Measurements from ENCODE around the gene CYP4F8.
A peak's percentile ranks its signal among the peaks of the same experiment; 100 is the strongest.
"Not testable (repeated sequence)": the region's sequence is repeated elsewhere in the genome, so short reads cannot be mapped to it uniquely, and the experiment has no call there.

The CYP4F8 gene, protein sequence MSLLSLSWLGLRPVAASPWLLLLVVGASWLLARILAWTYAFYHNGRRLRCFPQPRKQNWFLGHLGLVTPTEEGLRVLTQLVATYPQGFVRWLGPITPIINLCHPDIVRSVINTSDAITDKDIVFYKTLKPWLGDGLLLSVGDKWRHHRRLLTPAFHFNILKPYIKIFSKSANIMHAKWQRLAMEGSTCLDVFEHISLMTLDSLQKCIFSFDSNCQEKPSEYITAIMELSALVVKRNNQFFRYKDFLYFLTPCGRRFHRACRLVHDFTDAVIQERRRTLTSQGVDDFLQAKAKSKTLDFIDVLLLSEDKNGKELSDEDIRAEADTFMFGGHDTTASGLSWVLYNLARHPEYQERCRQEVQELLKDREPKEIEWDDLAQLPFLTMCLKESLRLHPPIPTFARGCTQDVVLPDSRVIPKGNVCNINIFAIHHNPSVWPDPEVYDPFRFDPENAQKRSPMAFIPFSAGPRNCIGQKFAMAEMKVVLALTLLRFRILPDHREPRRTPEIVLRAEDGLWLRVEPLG

DNA sequence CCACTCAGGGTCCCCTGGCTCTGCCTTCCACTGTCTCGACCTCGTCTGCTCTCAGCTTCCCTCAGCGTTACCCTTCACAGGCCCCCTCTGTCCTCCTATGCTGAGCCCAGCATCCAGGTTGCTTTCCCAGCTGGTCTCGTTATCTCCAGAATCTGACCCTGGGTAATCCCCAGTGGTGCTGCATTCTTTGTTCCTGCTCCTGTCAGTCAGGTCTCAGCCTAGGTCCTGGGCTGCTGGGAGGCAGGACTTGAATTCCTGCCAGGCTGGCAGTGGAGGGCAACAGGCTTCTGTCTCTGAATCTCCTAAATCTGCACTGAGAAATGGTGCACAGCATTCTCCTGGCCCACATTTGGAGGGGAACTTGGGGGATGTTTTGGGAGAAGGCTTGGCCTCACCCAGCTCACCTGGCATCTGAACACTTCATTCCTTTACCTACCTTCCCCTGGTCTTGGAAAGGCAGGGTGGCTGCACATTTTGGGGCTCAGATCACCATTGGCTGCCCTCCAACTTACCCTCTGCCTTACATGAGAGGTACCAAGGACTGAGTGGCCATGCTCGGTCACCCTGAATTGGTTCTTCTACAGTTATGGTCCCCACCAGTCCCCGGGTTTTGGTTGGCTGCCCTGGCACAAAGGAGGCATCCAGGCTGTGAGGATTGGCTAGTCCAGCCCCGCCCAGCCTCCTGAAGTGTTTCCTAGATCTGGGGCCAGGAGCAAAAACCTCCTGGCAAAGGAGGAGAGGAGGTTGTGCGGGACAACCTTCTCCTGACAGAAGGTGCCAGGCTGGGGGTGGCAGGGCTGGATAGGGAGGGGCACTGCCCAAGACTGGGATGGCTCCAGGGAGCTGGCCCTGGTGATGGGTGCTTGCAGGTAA lies at the start of gene CYP4F8:
CYP4F8 (plus strand) TSS at position 712 of the 873 bp plus-strand sequence. CDS start 399 bp downstream, outside the sequence.
- no peak for DNase-seq

DNA sequence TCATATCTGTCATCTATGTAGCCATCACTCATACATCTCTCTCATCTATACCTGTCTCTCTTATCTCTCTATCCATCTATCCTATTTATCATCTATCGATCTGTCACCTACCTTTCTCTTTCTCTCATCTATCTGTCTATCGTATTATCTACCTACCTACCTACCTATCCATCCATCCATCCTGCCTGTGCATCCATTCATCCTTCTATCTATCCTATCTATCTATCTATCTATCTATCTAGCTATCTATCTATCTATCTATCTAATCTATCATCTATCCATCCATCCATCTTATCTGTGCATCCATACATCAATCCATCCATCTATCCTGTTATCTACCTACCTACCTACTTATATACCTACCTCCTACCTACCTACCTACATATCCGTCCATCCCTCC lies 44.6 kb upstream of the CYP4F8 start:
- DNase-seq: no peak

DNA sequence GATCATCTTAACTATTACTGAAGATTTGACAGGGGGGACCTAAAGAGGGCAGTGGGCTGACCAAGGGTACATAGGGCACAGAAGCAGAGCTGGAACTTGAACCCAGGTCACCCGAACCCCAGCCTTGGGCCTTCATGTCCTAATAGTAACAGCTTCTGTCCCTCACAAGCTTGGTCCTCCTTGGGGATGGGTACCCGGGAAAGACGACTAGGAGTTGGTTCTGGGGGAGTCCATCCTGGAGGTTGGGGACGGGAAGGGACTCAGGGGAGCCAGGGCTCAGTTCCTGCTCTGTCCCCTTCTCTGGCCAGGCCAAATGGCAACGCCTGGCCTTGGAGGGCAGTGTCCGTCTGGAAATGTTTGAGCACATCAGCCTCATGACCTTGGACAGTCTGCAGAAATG lies 39.6 kb upstream of the CYP4F8 start:
- no peak for DNase-seq

GRCh38 chr19:15576526-15577156 lies 38.4 kb upstream of the CYP4F8 start:
- no peak for DNase-seq

GRCh38 chr19:15577184-15577771 lies 37.7 kb upstream of the CYP4F8 start:
- no peak for DNase-seq

- no peak for DNase-seq
Measured at GRCh38 chr19:15583346-15583745, 31.7 kb upstream of the CYP4F8 start.

DNA sequence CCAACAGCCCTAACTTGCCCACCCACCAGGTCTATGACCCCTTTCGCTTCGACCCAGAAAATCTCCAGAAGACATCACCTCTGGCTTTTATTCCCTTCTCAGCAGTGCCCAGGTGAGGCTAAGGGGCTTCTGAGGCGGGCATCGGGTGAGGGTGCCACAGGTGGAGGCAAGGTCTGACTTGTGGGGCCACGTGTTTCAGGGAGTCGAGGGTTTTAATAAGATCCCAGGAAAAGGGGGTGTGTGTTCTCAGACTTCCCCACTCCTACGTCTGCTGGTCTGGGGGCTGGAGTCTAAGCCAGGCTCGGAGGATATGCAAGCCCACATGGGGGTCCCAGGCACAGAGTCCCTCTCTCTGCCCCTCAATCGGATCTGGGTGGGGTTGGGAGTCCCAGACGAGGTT lies 30.9 kb upstream of the CYP4F8 start:
- DNase-seq: no peak

DNA sequence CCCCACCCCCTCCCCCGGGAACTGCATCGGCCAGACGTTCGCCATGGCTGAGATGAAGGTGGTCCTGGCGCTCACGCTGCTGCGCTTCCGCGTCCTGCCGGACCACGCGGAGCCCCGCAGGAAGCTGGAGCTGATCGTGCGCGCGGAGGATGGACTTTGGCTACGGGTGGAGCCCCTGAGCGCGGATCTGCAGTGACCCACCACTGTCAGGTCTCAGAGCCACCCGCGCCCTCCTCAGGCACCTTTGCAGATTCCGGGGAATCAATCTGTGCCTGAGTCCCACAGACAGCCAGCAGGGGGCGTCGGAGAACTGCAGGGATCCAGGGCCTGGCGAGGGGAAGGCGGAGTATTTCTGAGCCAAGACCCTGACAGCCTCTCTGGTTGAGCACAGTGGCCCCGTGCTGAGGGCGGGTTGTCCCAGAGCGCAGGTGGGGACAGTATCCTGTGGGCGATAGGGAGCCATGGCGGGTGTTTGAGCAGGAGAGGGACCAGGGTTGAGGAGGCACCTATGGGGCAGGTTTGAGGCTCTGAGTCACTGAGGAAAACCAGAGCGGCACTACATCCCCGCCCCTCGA lies 30.4 kb upstream of the CYP4F8 start:
- peak; percentile 86 for DNase-seq

DNA sequence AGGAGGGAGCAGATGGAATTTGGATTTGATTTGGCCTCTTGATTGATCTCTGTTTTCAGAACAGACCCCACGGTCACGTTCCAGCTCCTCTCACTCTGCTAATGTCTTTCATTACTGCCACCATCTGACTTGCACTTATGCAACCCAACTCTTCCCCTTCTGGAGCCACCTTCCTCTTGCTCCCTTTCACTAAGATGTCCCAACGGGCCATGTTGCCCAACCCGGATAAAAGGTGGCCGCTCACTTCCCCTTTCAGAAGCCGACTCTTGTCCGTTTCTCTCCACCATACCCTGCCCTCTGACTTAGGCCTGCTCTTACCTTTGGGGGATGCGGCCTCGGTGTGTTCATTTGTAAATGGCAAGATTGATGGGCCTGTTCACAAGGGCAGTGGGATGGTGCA lies 27.4 kb upstream of the CYP4F8 start:
- no peak for DNase-seq

- no peak for DNase-seq
Measured at GRCh38 chr19:15588265-15588664, 26.8 kb upstream of the CYP4F8 start.

GRCh38 chr19:15589760-15590451 lies 25.1 kb upstream of the CYP4F8 start:
- DNase-seq: no peak

- DNase-seq: no peak
Measured at GRCh38 chr19:15591796-15592195, 23.2 kb upstream of the CYP4F8 start.

DNA sequence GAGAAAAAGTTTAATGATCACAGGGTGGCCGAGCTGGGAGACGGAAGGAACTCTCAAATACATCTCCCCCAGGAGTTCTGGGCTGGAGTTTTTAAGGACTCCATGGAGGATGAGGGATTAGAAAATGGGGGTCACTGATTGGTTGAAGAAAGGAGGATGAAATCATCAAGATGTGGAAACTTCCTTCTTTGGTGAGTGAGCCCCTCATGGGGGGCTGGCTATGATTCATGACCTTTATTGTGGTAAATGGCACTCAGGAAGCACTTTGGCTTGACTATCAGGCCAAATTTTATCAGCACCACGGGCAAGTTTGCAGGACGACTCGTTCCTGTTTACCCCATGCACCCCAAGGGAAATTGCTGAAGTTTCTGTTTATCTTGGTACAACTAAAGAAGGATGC lies 22.5 kb upstream of the CYP4F8 start:
- DNase-seq: not testable (repeated sequence)

DNA sequence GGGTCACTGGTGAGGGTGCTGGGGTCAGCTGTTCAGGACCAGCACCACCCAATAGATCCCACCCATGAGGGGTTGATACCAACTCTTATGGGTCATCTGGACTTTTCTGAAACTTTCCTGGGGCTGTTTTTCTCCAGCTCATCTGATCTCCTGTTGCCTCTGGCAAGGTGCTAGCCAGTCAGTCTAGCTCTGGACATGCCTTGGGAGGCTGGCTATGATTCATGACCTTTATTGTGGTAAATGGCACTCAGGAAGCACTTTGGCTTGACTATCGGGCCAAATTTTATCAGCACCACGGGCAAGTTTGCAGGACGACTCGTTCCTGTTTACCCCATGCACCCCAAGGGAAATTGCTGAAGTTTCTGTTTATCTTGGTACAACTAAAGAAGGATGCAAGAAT lies 21.3 kb upstream of the CYP4F8 start:
- not testable (repeated sequence) for DNase-seq

DNA sequence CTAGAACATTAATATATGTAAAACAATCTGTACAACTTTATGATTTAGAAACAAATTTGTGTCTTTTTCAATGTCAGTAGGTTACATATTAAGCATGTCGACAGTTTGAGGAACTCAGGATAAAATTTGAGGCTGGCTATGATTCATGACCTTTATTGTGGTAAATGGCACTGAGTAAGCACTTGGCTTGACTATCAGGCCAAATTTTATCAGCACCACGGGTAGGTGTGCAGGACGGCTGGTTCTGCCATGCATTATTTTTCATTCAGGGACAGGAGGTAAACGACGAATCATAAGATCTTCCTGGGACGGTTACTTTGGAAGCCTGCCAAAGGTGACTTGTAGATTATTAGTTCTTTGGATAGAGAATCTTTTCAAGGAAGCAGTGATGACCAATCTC lies 19.9 kb upstream of the CYP4F8 start:
- DNase-seq: no peak

DNA sequence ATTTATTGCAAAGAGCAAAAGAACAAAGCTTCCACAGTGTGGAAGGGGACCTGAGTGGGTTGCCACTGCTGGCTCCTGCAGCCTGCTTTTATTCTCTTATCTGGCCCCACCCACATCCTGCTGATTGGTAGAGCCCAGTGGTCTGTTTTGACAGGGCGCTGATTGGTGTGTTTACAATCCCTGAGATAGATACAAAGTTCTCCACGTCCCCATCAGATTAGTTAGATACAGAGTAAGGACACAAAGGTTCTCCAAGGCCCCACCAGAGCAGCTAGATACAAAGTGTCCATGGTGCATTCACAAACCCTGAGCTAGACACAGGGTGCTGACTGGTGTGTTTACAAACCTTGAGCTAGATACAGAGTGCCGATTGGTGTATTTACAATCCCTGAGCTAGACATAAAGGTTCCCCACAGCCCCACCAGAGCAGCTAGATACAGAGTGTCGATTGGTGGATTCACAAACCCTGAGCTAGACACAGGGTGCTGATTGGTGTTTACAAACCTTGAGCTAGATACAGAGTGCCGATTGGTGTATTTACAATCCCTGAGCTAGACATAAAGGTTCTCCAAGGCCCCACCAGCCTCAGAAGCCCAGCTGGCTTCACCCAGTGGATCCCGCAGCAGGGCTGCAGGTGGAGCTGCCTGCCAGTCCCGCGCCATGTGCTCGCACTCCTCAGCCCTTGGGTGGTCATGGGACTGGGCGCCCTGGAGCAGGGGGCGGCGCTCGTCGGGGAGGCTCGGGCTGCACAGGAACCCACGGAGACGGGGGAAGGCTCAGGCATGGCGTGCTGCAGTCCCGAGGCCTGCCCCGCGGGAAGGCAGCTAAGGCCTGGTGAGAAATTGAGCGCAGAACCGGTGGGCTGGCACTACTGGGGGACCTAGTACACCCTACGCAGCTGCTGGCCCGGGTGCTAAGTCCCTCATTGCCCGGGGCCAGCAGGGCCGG lies 6.8 kb upstream of the CYP4F8 start:
- not testable (repeated sequence) for DNase-seq

DNA sequence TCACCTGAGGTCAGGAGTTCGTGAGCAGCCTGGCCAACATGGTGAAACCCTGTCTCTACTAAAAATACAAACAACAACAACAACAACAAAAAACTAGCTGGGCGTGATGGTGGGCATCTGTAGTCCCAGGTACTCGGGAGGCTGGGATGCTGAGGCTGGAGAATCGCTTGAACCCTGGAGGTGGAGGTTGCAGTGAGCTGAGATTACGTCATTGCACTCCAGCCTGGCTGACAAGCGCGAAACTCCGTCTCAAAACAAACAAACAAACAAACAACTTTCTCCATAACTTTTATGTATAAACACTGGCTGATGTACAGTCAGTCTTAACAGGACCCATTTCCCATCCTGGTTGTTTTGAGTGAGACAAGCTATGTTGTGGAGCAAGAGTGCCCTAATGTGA lies 5.8 kb upstream of the CYP4F8 start:
- DNase-seq: no peak

GRCh38 chr19:15612342-15612741 lies 2.7 kb upstream of the CYP4F8 start:
- DNase-seq: no peak

- no peak for DNase-seq
Measured at GRCh38 chr19:15613338-15613737, 1.7 kb upstream of the CYP4F8 start.

DNA sequence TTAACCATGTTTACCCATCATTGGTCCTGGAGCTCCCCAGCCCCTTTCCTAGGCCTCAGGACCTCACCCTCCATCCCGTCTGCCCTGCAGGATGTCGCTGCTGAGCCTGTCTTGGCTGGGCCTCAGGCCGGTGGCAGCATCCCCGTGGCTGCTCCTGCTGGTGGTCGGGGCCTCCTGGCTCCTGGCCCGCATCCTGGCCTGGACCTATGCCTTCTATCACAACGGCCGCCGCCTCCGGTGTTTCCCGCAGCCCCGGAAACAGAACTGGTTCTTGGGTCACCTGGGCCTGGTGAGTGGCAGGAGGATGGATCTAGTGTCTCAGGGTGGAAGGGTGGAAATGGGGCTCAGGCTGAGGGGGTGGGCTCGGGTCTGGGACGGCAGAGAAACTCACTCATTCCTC lies 508 bp downstream of the CYP4F8 start:
- no peak for DNase-seq

DNA sequence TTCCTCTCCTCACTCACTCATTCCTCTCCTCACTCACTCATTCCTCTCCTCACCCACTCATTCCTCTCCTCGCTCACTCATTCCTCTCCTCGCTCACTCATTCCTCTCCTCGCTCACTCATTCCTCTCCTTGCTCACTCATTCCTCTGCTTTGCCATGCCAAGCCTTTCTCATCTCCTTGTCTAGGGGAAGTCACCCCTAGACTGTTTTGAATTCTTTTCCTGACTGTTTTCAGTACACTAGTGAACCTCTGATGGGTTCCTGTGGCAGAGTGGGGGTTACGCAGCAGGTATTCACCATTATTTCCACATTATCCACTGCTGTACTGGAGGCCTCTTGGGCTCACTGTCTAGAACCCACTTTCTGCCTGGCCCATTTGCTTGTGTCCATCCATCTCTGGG lies 1.2 kb downstream of the CYP4F8 start:
- no peak for DNase-seq

Data from activated T-cell treated with anti-CD3 and anti-CD28 coated beads, Interleukin-2, amount 50 U/mL, for 1 hour (primary cell).